ENCODE results near the gene FRY. TPM values are rescaled to one million over a fixed set of nuclear protein-coding genes. Genes with fewer than 3 reads are reported as not detected.
"Not testable (repeated sequence)": the region's sequence is repeated elsewhere in the genome, so short reads cannot be mapped to it uniquely, and the experiment has no call there.

The FRY gene
- total RNA-seq, 1 experiment from 2014 or later, result 2.5 TPM

DNA sequence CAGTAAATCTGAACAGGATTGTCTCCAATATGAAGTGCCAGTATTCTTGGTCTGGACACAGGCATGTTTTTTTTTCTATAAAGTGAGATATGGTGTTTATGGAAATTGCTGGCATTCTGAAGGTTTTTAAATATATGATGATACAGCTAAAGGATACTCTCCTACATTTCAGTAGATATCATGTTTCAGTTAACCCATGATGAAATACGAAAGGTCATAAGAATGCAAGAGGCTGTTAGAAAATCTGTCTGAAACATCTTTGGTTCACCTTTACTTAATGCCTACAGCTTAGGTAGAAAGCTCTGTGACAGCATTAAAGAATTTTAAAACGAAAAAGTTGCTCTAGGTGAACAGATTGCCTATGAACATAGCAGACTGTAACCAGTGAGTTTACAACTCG, 9.1 kb downstream of the FRY start:
- DNase-seq (ENCODE audit: low read depth), result no peak

DNA sequence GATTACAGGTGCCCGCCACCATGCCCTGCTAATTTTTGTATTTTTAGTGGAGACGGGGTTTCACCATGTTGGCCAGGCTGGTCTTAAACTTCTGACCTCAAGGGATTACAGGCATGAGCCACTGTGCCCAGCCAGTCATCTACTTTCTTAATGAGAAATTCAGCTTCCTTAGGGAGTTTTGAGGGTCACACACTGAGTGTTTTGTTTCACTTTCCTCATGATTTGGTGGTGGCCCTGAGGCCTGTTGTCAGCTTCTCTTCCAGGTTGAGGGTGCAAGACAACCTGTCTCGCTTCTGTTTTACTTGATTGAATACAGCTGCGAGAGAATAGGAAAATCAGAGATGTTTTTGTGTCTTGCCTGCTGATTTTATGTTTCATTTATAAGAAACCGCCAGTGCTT, 9.9 kb downstream of the FRY start:
- no peak for DNase-seq (ENCODE audit: low read depth)

GRCh38 chr13:32042551-32042950, 11.0 kb downstream of the FRY start:
- no peak for DNase-seq (ENCODE audit: low read depth)

DNA sequence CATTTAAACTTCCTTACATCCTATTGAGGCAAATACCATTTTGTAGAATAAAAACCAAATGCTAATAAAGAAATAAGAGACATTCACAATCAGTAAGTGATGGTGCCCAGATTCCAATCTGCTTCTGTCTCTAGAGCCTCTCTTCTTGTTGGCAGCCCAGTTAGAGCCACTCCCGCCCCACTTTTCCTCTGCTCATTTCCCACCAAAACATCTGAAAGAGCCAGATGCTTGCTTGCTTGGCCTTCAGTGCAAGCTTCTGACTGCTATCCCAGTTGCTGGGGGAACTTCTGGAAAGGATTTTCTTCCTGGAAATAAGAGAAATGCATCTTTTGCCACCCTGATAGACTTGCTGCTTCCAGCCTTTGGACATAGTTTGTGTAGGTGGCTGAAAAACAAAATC, 12.9 kb downstream of the FRY start:
- no peak for DNase-seq (ENCODE audit: low read depth)

- DNase-seq (ENCODE audit: low read depth), result no peak
These were observed 14.0 kb downstream of the FRY start for GRCh38 chr13:32045537-32045936.

- no peak for DNase-seq (ENCODE audit: low read depth)
These were observed 14.6 kb downstream of the FRY start for GRCh38 chr13:32045982-32046785.

GRCh38 chr13:32047088-32047487, 15.5 kb downstream of the FRY start:
- DNase-seq (ENCODE audit: low read depth), result no peak

DNA sequence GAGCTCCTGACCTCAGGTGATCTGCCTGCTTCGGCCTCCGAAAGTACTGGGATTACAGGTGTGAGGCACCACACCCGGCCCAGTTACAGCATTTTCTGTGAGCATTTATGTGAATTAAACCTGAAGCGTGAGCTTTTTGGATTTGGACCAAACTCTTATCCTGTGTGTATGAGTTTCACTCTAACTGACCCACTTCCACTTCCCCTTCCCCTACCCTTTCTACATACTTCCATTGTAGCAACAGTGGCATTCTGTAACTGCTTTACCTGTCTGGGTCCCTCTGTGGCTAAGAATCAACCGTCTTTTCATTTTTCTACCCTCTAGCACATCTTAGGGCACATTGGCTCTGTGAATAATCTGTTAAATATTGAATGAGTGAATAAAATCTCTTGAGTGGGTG, 16.2 kb downstream of the FRY start:
- no peak for DNase-seq (ENCODE audit: low read depth)

DNA sequence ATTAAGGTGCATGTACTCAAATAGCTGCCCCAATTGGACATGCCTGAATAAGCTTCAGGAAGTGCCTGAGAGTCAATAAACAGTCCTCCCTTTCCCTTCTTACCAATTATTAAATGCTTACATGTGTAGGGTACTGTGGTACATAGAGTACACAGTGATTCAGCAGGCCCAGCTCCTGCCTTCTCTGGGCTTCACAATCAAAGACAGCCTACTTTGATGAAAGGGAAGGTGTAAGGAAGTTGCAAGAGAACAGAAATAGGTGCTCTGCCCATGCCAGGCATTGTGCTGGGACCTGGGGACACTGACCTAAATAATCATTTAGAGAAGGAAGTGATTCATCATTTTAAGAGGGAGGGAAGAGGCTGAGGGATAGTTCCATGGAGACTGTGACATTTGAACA, 17.2 kb downstream of the FRY start:
- peak; percentile 12 for DNase-seq (ENCODE audit: low read depth)

DNA sequence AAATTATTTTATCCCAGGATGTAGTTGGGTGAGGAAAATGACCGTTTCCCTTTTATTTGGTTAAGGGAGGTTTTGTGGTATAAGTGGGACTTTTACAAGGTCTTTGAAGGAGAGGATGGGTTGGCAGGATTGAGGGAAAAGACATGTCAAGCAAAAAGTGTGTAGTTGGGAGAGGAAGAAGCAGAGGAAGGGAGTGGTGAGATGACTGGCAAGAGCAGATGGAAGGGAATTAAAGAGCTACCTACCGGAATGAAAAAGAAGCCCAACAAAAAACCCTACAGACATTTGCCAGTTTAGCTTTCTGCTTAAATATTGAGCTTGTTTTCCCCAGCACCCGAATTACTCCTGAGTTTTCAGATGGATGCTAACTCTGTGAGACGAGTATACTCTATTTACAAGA, 19.6 kb downstream of the FRY start:
- peak; percentile 59 for DNase-seq (ENCODE audit: low read depth)

- no peak for DNase-seq (ENCODE audit: low read depth)
These were observed 24.7 kb downstream of the FRY start for GRCh38 chr13:32056316-32056715.

GRCh38 chr13:32057325-32057724, 25.8 kb downstream of the FRY start:
- DNase-seq (ENCODE audit: low read depth), result not testable (repeated sequence)

- DNase-seq (ENCODE audit: low read depth), result no peak
These were observed 28.0 kb downstream of the FRY start for GRCh38 chr13:32059511-32059984.

- no peak for DNase-seq (ENCODE audit: low read depth)
These were observed 28.9 kb downstream of the FRY start for GRCh38 chr13:32060401-32060878.

GRCh38 chr13:32063619-32064233, 32.2 kb downstream of the FRY start:
- DNase-seq (ENCODE audit: low read depth), result no peak

DNA sequence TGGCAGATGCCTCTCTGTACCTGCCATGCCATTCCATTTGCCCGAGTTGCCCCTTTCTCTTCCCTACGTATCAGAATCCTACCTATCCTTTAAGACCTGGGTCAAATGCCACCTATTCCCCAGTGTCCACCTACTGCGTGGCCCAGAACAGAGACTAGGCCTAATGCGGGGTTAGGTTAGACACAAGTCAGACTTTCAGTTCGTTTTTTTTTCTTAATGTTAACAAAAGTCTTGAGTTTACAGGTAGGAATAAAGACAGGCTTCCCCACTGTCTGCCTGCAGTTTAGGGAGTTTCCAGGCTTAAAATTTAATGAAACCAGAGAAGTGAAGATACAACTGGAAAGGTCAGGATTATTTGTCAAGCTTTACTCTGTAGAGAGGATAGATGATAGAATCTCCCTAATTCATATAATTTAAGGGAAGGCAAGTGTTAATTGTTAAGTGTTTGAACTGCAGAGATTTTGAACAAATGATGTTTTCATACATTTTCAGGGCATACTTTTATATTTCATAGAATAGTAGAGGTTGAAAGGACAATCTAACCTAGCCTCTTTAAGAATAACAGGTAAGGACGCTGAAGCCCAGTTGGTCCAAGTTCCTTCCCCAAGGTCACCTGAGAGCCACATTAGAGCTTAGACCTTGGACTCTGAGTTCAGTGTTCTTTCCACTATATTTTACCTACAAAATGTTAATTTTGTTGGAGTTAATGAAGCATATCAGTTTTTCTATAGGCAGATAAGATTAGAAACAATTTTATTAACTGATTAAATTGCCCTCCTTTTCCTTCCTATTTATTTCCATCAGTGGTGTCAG, 35.8 kb downstream of the FRY start:
- DNase-seq (ENCODE audit: low read depth), result no peak

- no peak for DNase-seq (ENCODE audit: low read depth)
These were observed 36.7 kb downstream of the FRY start for GRCh38 chr13:32068255-32068654.

DNA sequence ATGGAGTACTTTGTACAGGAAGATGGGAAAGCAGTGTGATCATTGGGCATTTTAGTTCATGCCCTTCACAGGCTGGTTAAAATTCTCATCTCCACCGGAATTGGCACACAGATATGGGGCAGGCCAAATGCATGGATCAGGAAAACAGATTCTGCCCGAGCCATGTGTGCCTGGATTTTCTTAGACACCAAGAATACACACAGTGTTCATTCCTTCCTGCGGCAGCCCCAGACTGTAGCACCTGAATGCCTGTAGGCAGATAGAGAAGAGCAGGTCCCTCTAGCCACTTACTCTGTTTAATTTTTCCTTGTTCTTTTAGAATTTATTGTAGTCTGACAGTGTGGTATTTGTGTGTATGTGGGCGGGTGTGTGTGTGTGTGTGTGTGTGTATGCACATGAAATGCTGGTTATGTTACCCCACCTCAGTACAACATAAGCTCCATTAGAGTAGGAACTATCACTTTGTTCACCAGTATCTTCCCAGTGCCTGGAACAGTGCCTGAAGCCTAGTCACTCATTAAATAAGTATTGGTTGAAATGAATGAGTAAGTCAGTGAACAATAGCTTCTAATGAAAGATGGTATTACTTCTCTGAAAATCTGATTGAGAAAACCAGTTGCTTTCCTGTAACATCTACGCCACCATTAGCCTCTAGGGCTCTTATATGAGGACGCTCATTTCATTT, 41.7 kb downstream of the FRY start:
- DNase-seq (ENCODE audit: low read depth), result no peak

DNA sequence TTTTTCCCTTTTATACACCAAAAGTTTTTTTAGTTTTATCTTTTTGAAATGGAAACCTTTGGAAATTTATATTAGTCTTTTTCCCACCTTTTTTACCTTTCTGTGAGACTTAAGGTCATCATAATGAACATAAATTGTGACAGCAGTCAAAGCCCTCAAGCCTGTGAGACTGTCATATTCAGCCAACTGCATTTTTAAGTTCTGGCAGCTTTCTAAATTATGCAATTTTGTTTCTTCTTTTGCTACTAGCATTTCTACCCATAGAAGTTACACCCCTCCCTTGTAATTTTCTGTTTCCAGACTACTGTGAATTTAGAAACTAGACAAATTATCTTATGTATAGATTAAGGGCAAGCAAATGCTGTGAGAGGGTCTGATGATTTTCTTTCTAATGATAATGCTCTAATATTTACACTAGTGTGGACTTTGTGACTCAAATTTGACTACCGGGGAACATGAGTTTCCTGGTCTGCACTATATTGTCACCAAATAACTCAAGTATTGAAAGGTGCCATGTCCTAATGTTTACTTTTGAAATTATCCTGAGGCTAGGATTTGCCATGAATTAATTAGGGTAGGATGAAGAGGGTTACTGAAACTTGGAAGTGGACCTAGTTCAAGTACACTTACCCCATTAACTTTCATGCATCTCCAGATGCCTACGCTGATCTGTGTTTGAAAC, 43.7 kb downstream of the FRY start:
- no peak for DNase-seq (ENCODE audit: low read depth)

- no peak for DNase-seq (ENCODE audit: low read depth)
These were observed 48.0 kb downstream of the FRY start for GRCh38 chr13:32079587-32079986.

DNA sequence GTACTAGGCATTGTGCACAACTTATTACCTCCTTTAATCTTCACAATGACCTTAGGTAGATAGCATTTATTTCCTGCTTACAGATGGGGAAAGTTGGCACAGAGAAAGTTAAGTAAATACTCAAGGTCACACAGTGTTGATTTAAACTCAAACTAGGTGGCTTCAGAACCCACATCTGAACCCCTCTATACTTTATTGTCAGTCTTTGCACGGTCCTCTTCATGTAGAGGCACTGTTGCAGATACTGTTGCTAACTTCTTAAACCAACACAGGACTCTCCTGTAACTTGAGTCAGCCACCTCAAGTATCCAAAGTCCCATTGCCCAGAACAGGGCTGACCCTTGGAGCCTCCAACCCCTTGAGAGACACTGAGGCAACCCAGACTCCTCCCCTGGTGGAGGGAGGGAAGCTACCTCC, 48.8 kb downstream of the FRY start:
- no peak for DNase-seq (ENCODE audit: low read depth)
